NT2/D1 (cell line): ENCODE results near the gene OR14K1.
"Not testable (repeated sequence)": the region's sequence is repeated elsewhere in the genome, so short reads cannot be mapped to it uniquely, and the experiment has no call there.

Experiments
- DNase-seq: peaks from one replicate; pipeline ENCODE4 v3.0.0-alpha.2; 2011; ENCODE audit warnings: low read depth, low spot score
- H3K27me3 ChIP-seq: 2 replicates; pipeline ENCODE4 v1.6.0; 2011; ENCODE audit warnings: mild to moderate bottlenecking; ENCODE audit not compliant: insufficient read length, insufficient read depth
- H3K36me3 ChIP-seq: 2 replicates; pipeline ENCODE4 v1.6.1; 2011; ENCODE audit warnings: mild to moderate bottlenecking, low read length, mixed read lengths; ENCODE audit not compliant: insufficient read depth, insufficient read length
- H3K4me1 ChIP-seq: 2 replicates; pipeline ENCODE4 v1.5.1; 2011; ENCODE audit not compliant: insufficient read depth, insufficient read length
- H3K4me3 ChIP-seq: 2 replicates; pipeline ENCODE4 v1.5.1; 2011; ENCODE audit warnings: low read depth; ENCODE audit not compliant: insufficient read length
- H3K9ac ChIP-seq: 2 replicates; pipeline ENCODE4 v1.6.0; 2011; ENCODE audit warnings: low read depth; ENCODE audit not compliant: insufficient read length
- H3K9me3 ChIP-seq: 2 replicates; pipeline ENCODE4 v1.5.1; 2011; ENCODE audit warnings: mild to moderate bottlenecking, low read length; ENCODE audit not compliant: insufficient read depth
- SUZ12 ChIP-seq: IDR thresholded peaks from 2 replicates; pipeline ENCODE4 v1.6.1; 2011; ENCODE audit not compliant: insufficient read length, insufficient read depth; ENCODE audit errors: extremely low read depth
- YY1 ChIP-seq: IDR thresholded peaks from 2 replicates; pipeline ENCODE4 v1.6.1; 2011; ENCODE audit not compliant: insufficient read length, insufficient read depth
- ZNF274 ChIP-seq: IDR thresholded peaks from 2 replicates; pipeline ENCODE4 v1.6.1; 2011; ENCODE audit warnings: mild to moderate bottlenecking, low read depth, low read length

Gene OR14K1, protein sequence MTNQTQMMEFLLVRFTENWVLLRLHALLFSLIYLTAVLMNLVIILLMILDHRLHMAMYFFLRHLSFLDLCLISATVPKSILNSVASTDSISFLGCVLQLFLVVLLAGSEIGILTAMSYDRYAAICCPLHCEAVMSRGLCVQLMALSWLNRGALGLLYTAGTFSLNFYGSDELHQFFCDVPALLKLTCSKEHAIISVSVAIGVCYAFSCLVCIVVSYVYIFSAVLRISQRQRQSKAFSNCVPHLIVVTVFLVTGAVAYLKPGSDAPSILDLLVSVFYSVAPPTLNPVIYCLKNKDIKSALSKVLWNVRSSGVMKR

DNA sequence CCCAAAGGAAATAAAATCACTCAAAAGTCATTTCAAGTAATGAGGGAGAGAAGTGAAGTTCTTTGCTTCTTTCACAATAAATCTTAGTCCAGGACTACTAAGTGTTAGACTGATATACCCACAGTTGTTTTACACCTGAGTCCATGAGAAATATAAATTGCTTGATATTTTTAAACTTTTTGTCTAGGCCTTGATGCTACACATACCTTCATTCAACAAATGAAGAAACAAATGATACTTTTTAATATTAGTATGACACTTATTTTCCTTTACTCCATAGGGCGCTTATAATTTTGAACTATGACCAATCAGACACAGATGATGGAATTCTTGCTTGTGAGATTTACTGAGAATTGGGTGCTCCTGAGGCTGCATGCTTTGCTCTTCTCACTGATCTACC, at the start of gene OR14K1:
OR14K1 (plus strand) TSS at position 301 of the 400 bp plus-strand sequence; CDS start at position 301, 0 bp downstream.
- H3K36me3 ChIP-seq: no peaks in the 10 kb centered on the region
- H3K9me3 ChIP-seq: no peaks in the 10 kb centered on the region
- no peak within 1 kb of the TSS for H3K4me3 ChIP-seq
- TF ChIP-seq ZNF274 (no peak), YY1 (no peak), SUZ12 (no peak)
- H3K4me1 ChIP-seq: no peaks in the 10 kb centered on the region
- no peaks in the 10 kb centered on the region for H3K27me3 ChIP-seq
- H3K9ac ChIP-seq: no peak within 1 kb of the TSS
- DNase-seq: no peak

DNA sequence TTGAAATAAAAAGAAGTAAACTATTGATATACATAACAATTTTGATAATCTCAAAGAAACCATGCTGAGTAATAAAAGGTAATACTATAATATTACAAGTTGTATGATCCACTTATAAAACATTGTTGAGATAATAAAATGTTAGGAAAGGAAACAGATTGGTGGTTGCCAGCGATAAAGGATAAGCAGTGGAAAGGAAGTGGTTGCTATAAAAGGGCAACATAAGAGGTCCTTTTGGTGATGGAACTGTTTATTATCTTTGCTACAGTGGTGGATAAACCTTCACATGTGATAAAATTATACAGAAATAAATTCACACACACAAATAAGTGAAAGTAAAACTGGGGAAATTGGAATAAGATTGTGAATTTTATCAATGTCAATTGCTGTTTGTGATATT, 37.1 kb upstream of the OR14K1 start:
- Histone ChIP-seq H3K4me1 (no peaks in the 10 kb centered on the region), H3K9ac (no peak overlapping the region), H3K27me3 (no peaks in the 10 kb centered on the region), H3K9me3 (no peaks in the 10 kb centered on the region), H3K36me3 (no peaks in the 10 kb centered on the region), H3K4me3 (no peak overlapping the region)
- DNase-seq: no peak
- no peak for TF ChIP-seq YY1
- no peak for TF ChIP-seq SUZ12
- no peak for TF ChIP-seq ZNF274

DNA sequence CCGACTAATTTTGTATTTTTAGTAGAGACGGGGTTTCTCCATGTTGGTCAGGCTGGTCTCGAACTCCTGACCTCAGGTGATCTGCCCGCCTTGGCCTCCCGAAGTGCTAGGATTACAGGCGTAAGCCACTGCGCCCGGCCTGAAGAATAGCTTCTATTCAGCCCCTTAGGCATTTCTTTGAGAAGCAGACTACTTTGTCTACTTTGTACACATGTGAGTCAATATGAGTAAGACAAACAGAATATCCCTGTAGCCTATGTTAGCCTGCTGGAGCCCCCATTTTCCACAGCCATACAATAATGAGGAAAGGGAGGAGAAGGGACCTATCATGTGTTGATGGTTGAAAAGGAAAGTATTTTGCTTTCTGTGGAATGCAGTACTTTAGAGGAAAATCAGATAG, 27.7 kb upstream of the OR14K1 start:
- H3K9ac ChIP-seq, H3K4me1 ChIP-seq, H3K4me3 ChIP-seq, DNase-seq, H3K9me3 ChIP-seq, H3K27me3 ChIP-seq, H3K36me3 ChIP-seq: not testable (repeated sequence)

DNA sequence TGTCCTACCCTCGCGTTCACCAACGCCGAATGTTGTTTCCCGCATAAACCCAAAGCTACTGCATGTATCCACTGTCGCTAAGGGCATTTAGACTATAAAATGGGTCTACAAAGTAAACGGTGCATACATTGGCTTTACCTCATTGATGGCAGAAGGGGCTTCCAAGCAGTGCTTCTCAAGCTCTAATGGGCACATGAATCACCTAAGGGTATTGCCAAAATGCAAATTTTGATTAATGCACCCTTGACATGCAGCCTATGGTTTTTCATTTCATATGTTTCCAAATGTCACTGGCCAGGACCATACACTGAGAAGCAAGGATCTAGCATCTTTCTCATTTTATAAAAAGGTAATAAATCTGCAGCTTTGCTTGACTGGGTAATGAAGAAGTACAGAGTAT, 24.7 kb upstream of the OR14K1 start:
- no peaks in the 10 kb centered on the region for H3K36me3 ChIP-seq
- DNase-seq: no peak
- H3K27me3 ChIP-seq: no peaks in the 10 kb centered on the region
- H3K4me1 ChIP-seq: no peaks in the 10 kb centered on the region
- TF ChIP-seq YY1 (no peak), ZNF274 (no peak), SUZ12 (no peak)
- H3K9ac ChIP-seq: no peak overlapping the region
- H3K4me3 ChIP-seq: no peak overlapping the region
- no peaks in the 10 kb centered on the region for H3K9me3 ChIP-seq

DNA sequence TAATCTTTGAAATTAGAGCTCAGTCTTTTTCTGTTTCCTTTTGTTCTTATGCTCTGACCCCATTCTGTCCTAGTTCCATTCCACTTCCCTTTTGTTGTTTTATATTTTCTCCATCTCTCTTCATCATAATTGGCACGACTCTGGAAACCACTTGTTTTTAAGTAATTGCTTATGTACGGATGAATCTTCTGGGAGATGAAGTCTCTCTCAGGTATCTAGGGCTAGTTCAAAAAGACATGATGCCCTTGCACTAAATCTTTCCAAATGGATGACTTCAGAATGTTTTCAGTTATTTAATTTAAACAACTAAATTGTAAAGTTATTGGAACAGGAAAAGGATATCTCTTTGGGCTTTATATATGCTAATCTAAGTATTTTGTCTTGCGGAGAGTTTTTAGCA, 21.9 kb upstream of the OR14K1 start, which contains the start of gene OR6F1:
OR6F1 (minus strand) TSS at position 101 of the 400 bp plus-strand sequence. CDS start 3,891 bp downstream, outside the sequence.
- Histone ChIP-seq H3K27me3 (no peaks in the 10 kb centered on the region), H3K4me1 (no peaks in the 10 kb centered on the region), H3K9ac (no peak within 1 kb of the TSS), H3K4me3 (no peak within 1 kb of the TSS), H3K36me3 (no peaks in the 10 kb centered on the region), H3K9me3 (no peaks in the 10 kb centered on the region)
- TF ChIP-seq YY1: no peak
- no peak for DNase-seq

DNA sequence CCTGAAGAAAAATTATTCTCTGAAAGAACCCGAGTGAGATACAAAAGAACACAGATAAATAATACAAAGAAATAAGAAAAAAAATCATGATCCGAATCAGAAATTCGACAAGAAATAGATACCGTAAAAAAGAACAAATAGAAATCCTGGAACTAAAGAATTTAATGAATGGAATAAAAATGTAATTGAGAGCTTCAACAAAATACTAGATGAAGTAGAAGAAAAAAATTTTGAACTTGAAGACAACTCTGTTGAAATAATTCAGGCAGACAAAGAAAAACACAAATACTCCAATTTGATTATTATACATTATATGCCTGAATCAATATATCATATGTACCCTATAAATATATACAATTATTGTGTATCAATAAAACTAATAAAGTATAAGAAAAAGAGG, 17.2 kb upstream of the OR14K1 start:
- no peaks in the 10 kb centered on the region for H3K27me3 ChIP-seq
- no peaks in the 10 kb centered on the region for H3K36me3 ChIP-seq
- TF ChIP-seq SUZ12: no peak
- no peak for TF ChIP-seq ZNF274
- TF ChIP-seq YY1: no peak
- no peak overlapping the region for H3K4me3 ChIP-seq
- H3K9me3 ChIP-seq: no peaks in the 10 kb centered on the region
- DNase-seq: no peak
- no peak overlapping the region for H3K9ac ChIP-seq
- H3K4me1 ChIP-seq: no peaks in the 10 kb centered on the region

DNA sequence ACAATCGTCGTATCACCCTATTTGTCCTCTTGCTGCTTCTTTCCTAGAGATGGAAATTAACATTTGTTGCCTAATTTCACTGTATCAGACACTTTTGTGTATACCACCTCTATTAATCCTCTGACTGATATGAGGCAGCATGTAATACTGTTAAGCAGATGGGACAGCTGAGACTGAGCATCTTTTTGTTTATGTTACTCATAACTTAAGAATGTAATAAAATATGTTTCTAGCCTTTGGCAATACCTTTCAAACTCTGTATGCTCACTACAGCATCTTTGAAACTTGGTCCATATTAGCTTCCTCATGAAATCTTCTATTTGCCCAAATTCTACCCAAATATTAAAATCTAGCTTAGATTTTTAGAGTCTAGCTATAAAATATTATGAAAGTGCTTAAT, 2.3 kb downstream of the OR14K1 start:
- TF ChIP-seq YY1 (no peak), ZNF274 (no peak), SUZ12 (no peak)
- H3K9me3 ChIP-seq: no peaks in the 10 kb centered on the region
- no peaks in the 10 kb centered on the region for H3K4me1 ChIP-seq
- no peaks in the 10 kb centered on the region for H3K36me3 ChIP-seq
- no peak overlapping the region for H3K4me3 ChIP-seq
- no peak overlapping the region for H3K9ac ChIP-seq
- H3K27me3 ChIP-seq: no peaks in the 10 kb centered on the region
- no peak for DNase-seq
